Ectodermal cell (in vitro differentiated cells): ENCODE measurements around the gene IFITM2.
"Not testable (repeated sequence)": the region's sequence is repeated elsewhere in the genome, so short reads cannot be mapped to it uniquely, and the experiment has no call there.

Experiments
- H3K27ac ChIP-seq: 2 replicates; pipeline ENCODE4 v1.7.0; 2013; ENCODE audit warnings: mild to moderate bottlenecking, low read depth, low read length; ENCODE audit not compliant: insufficient read depth, poor library complexity, severe bottlenecking
- H3K27me3 ChIP-seq: 2 replicates; pipeline ENCODE4 v1.7.0; 2013; ENCODE audit warnings: mild to moderate bottlenecking, low read length; ENCODE audit not compliant: insufficient read depth, control insufficient read depth, poor library complexity, severe bottlenecking
- H3K36me3 ChIP-seq: one replicate; pipeline ENCODE4 v1.7.0; 2013; ENCODE audit warnings: low read length; ENCODE audit not compliant: control insufficient read depth, insufficient read depth
- H3K4me1 ChIP-seq: one replicate; pipeline ENCODE4 v1.7.0; 2013; ENCODE audit warnings: low read length; ENCODE audit not compliant: control insufficient read depth, insufficient read depth
- H3K4me3 ChIP-seq: 2 replicates; pipeline ENCODE4 v1.7.0; 2013; ENCODE audit warnings: low read depth, low read length, control low read depth; ENCODE audit not compliant: insufficient read depth
- H3K9me3 ChIP-seq: 2 replicates; pipeline ENCODE4 v1.7.0; 2013; ENCODE audit warnings: mild to moderate bottlenecking, low read length, moderate library complexity; ENCODE audit not compliant: control insufficient read depth
- WGBS, 2 experiments: methylation state at CpG; one replicate each; pipeline ENCODE4 v1.1.7; 2013; ENCODE audit warnings: missing lambda C conversion rate in 2 of 2; 5-methylcytosine and 5-hydroxymethylcytosine counted together

IFITM2 gene

GRCh38 chr11:319121-319887 is 11.7 kb downstream of the IFITM2 start:
- H3K36me3 ChIP-seq, H3K27ac ChIP-seq, H3K9me3 ChIP-seq: not testable (repeated sequence)
- Histone ChIP-seq H3K4me1 (peaks cover 29% of the 10 kb centered on the region), H3K4me3 (peak overlapping the region; percentile 23), H3K27me3 (peaks cover 38% of the 10 kb centered on the region)
- WGBS, 2 experiments = 58% methylated on average over 18 to 19 of the region's 29 CpGs

- H3K27me3 ChIP-seq = peaks cover 32% of the 10 kb centered on the region
- H3K27ac ChIP-seq, H3K36me3 ChIP-seq, H3K9me3 ChIP-seq: not testable (repeated sequence)
- peak overlapping the region; percentile 8 for H3K4me3 ChIP-seq
- peaks cover 33% of the 10 kb centered on the region for H3K4me1 ChIP-seq
- WGBS, 2 experiments = 83% methylated on average over 1 of the region's 10 CpGs
Observed at GRCh38 chr11:319888-320273, 12.3 kb downstream of the IFITM2 start.

GRCh38 chr11:324156-324555 is 16.5 kb downstream of the IFITM2 start:
- WGBS, 2 experiments = 68 to 69% methylated on average over 11 of the region's 11 CpGs
- Histone ChIP-seq H3K36me3 (no peaks in the 10 kb centered on the region), H3K9me3 (no peaks in the 10 kb centered on the region), H3K27ac (no peak overlapping the region), H3K4me3 (no peak overlapping the region), H3K4me1 (peaks cover 18% of the 10 kb centered on the region), H3K27me3 (no peaks in the 10 kb centered on the region)

GRCh38 chr11:324593-325517 is 17.2 kb downstream of the IFITM2 start:
- H3K4me1 ChIP-seq = peaks cover 18% of the 10 kb centered on the region
- not testable (repeated sequence) for H3K4me3 ChIP-seq, H3K9me3 ChIP-seq, H3K27ac ChIP-seq, H3K36me3 ChIP-seq, H3K27me3 ChIP-seq
- WGBS, 2 experiments = 81 to 84% methylated on average over 22 of the region's 34 CpGs

GRCh38 chr11:325796-326591 is 18.4 kb downstream of the IFITM2 start:
- Histone ChIP-seq H3K9me3 (no peaks in the 10 kb centered on the region), H3K4me3 (no peak overlapping the region), H3K27ac (no peak overlapping the region), H3K27me3 (no peaks in the 10 kb centered on the region), H3K36me3 (no peaks in the 10 kb centered on the region), H3K4me1 (peaks cover 16% of the 10 kb centered on the region)
- WGBS, 2 experiments = 79 to 82% methylated on average over 30 of the region's 30 CpGs

GRCh38 chr11:326592-326841 is 18.9 kb downstream of the IFITM2 start:
- no peak overlapping the region for H3K27ac ChIP-seq
- WGBS, 2 experiments = 70 to 73% methylated on average over 6 of the region's 6 CpGs

GRCh38 chr11:326842-327580 is 19.4 kb downstream of the IFITM2 start:
- H3K27ac ChIP-seq = no peak overlapping the region
- H3K4me1 ChIP-seq = peaks cover 16% of the 10 kb centered on the region
- H3K9me3 ChIP-seq = no peaks in the 10 kb centered on the region
- no peaks in the 10 kb centered on the region for H3K27me3 ChIP-seq
- H3K36me3 ChIP-seq = no peaks in the 10 kb centered on the region
- 89 to 92% methylated on average over 19 of the region's 19 CpGs for WGBS, 2 experiments
- no peak overlapping the region for H3K4me3 ChIP-seq

More at GRCh38 chr11:326592-326841, 18.9 kb downstream of the IFITM2 start:
- Histone ChIP-seq H3K27me3 (no peaks in the 10 kb centered on the region), H3K4me1 (peaks cover 16% of the 10 kb centered on the region), H3K36me3 (no peaks in the 10 kb centered on the region), H3K9me3 (no peaks in the 10 kb centered on the region), H3K4me3 (no peak overlapping the region)

- no peaks in the 10 kb centered on the region for H3K9me3 ChIP-seq
- H3K4me3 ChIP-seq = no peak overlapping the region
- H3K27ac ChIP-seq = no peak overlapping the region
- WGBS, 2 experiments = 87 to 96% methylated on average over 3 of the region's 3 CpGs
- no peaks in the 10 kb centered on the region for H3K27me3 ChIP-seq
- peaks cover 16% of the 10 kb centered on the region for H3K4me1 ChIP-seq
- no peaks in the 10 kb centered on the region for H3K36me3 ChIP-seq
Observed at GRCh38 chr11:327581-327923, 19.9 kb downstream of the IFITM2 start.

- H3K27me3 ChIP-seq = no peaks in the 10 kb centered on the region
- H3K9me3 ChIP-seq = no peaks in the 10 kb centered on the region
- H3K4me1 ChIP-seq = peaks cover 16% of the 10 kb centered on the region
- H3K27ac ChIP-seq = no peak overlapping the region
- H3K4me3 ChIP-seq = no peak overlapping the region
- H3K36me3 ChIP-seq = no peaks in the 10 kb centered on the region
- WGBS, 2 experiments = 94 to 95% methylated on average over 13 of the region's 13 CpGs
Observed at GRCh38 chr11:328012-328411, 20.4 kb downstream of the IFITM2 start.
